ENCODE measurements around the gene HEATR3. TPM values are rescaled to one million over a fixed set of nuclear protein-coding genes. Genes with fewer than 3 reads are reported as not detected.
A peak's percentile ranks its signal among the peaks of the same experiment; 100 is the strongest.

The HEATR3 gene
- total and polyA plus RNA-seq, 2 of the 13 experiments (the other 11 are each of a cell fraction or from before 2014, with no cell fraction given): 22.4 to 52.4 TPM

DNA sequence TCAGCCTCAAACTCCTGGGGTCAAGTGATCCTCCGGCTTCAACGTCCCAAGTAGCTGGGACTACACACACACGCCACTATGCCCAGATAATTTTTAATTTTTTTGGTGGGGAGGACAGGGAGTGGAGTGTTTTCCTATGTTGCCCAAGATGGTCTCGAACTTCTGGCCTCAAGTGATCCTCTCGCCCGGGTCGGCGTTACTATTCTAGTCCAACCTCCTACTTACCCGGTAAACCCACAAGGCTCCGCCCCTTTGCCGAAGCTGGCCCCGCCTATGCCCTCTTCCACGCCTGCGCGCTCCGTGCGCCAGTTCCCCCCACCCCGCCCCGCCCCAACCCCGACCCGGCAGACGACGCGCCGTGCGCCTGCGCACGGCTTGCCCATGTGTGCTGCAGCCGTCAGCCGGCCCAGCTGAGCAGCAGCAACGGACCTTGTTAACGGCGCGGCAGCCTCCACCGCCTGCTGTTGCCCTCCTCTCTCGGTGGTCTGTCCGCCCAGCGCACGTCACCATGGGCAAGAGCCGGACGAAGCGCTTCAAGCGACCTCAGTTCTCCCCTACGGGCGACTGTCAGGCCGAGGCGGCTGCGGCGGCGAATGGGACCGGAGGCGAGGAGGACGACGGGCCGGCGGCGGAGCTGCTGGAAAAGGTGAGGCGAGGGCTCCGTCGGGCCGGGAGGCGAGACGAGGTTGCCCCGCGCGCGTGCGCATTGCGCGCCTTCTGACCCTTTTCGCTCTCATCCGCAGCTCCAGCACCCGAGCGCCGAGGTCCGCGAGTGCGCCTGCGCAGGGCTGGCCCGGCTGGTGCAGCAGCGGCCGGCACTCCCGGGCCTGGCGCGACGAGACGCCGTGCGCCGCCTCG, at the start of gene HEATR3 (continued):
- peak; percentile 79 for TF ChIP-seq HIVEP1 (CRISPR knock-in tag; IDR thresholded peaks at IDR 0.05)
- peak; percentile 95 for TF ChIP-seq MXD3 (CRISPR knock-in tag; IDR thresholded peaks at IDR 0.05)
- TF ChIP-seq TIGD3 (CRISPR knock-in tag; IDR thresholded peaks at IDR 0.05; ENCODE audit: borderline replicate concordance): no peak
- TF ChIP-seq ZNF547 (CRISPR knock-in tag; IDR thresholded peaks at IDR 0.05): peak; percentile 18; the same call in 1 of the 2 replicates
- no peak for TF ChIP-seq ZNF562 (CRISPR knock-in tag; IDR thresholded peaks at IDR 0.05; ENCODE audit: borderline replicate concordance)
- TF ChIP-seq ZMAT3 (CRISPR knock-in tag; conservative IDR thresholded peaks at IDR 0.05): peak; percentile 67; the same call in 1 of the 2 replicates
- no peak for TF ChIP-seq ZNF431 (CRISPR knock-in tag; IDR thresholded peaks at IDR 0.05; ENCODE audit: borderline replicate concordance, low read depth)
- no peak for TF ChIP-seq ZNF460 (CRISPR knock-in tag; IDR thresholded peaks at IDR 0.05; ENCODE audit: borderline replicate concordance)
- TF ChIP-seq ZNF850 (CRISPR knock-in tag; conservative IDR thresholded peaks at IDR 0.05): 0 out of 2 replicates have a peak, but pooled peaks have one; percentile 7
- no peak; the same call in 1 of the 2 replicates for TF ChIP-seq RERE (CRISPR knock-in tag; IDR thresholded peaks at IDR 0.05; ENCODE audit: low read depth)
- no peak for TF ChIP-seq ARID2 (CRISPR knock-in tag; IDR thresholded peaks at IDR 0.05; ENCODE audit: borderline replicate concordance)
- TF ChIP-seq ZNF337 (CRISPR knock-in tag; IDR thresholded peaks at IDR 0.05; ENCODE audit: borderline replicate concordance, low read depth): 0 out of 2 replicates have a peak, but pooled peaks have one; percentile 15
- TF ChIP-seq MAF1 (CRISPR knock-in tag; IDR thresholded peaks at IDR 0.05; ENCODE audit: borderline replicate concordance): peak; percentile 91
- TF ChIP-seq, protein P1, sequence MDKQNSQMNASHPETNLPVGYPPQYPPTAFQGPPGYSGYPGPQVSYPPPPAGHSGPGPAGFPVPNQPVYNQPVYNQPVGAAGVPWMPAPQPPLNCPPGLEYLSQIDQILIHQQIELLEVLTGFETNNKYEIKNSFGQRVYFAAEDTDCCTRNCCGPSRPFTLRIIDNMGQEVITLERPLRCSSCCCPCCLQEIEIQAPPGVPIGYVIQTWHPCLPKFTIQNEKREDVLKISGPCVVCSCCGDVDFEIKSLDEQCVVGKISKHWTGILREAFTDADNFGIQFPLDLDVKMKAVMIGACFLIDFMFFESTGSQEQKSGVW (CRISPR knock-in tag; IDR thresholded peaks at IDR 0.05; ENCODE audit: borderline replicate concordance): no peak
- 0 out of 2 replicates have a peak, but pooled peaks have one; percentile 42 for TF ChIP-seq ZNF605 (CRISPR knock-in tag; IDR thresholded peaks at IDR 0.05)
- TF ChIP-seq HINFP (CRISPR knock-in tag; IDR thresholded peaks at IDR 0.05; ENCODE audit: low read depth): 0 out of 2 replicates have a peak, but pooled peaks have one; percentile 59
- TF ChIP-seq ZNF674 (CRISPR knock-in tag; IDR thresholded peaks at IDR 0.05; ENCODE audit: low read depth): no peak
- TF ChIP-seq ZNF670 (CRISPR knock-in tag; IDR thresholded peaks at IDR 0.05; ENCODE audit: borderline replicate concordance): no peak; the same call in 1 of the 2 replicates

All from HepG2 (cell line).